Stimulated activated CD4-positive, alpha-beta T cell treated with anti-CD3 and anti-CD28 coated beads, TNF-alpha, amount 100 ng/mL, for 48 hours (primary cell): ENCODE data around the gene CYB561A3.
"Not testable (repeated sequence)": the region's sequence is repeated elsewhere in the genome, so short reads cannot be mapped to it uniquely, and the experiment has no call there.

Source experiments
- DNase-seq, 3 donors: peaks; one replicate each; pipeline ENCODE4 v3.0.0-alpha.2; 2020; ENCODE audit warnings: low read depth in 3 of 3

The CYB561A3 gene

GRCh38 chr11:61361741-61362541 is at the start of gene CYB561A3, which contains the start of gene TMEM138:
TSS of gene CYB561A3 (minus strand) at chr11:61361882. CDS start at chr11:61356713, 5,169 bp downstream.
TSS of gene TMEM138 (plus strand) at chr11:61362374. CDS start at chr11:61364391, 2,017 bp downstream.
- DNase-seq: peak; percentile 83 to 90 (median 84)

GRCh38 chr11:61406991-61407728 is 45.5 kb upstream of the CYB561A3 start:
- no peak for DNase-seq

GRCh38 chr11:61406067-61406466 is 44.4 kb upstream of the CYB561A3 start:
- DNase-seq: no peak

- no peak for DNase-seq
These were observed 43.0 kb upstream of the CYB561A3 start for GRCh38 chr11:61404641-61405040.

DNA sequence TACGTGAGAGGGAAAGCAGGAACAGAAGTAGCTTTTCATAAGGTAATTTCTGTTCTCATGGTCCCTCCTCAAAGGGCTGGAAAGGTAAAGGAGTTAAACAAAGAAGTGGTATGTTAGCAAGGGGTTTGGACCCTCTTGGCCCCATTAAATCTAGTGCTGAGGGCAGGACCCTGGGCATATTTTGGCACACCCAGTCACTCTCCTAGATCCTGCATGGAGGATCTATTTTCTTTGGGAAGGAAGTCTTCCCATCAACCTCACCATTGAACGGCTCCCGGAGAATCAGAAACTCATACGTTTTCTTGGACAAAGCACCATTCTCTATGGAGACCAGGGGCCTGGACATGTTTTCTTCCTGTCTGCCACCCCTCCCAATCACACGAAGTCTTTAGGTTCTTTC is 42.4 kb upstream of the CYB561A3 start:
- no peak for DNase-seq

- no peak for DNase-seq
These were observed 42.0 kb upstream of the CYB561A3 start for GRCh38 chr11:61403658-61404057.

GRCh38 chr11:61401573-61401972 is 39.9 kb upstream of the CYB561A3 start:
- DNase-seq: no peak

DNA sequence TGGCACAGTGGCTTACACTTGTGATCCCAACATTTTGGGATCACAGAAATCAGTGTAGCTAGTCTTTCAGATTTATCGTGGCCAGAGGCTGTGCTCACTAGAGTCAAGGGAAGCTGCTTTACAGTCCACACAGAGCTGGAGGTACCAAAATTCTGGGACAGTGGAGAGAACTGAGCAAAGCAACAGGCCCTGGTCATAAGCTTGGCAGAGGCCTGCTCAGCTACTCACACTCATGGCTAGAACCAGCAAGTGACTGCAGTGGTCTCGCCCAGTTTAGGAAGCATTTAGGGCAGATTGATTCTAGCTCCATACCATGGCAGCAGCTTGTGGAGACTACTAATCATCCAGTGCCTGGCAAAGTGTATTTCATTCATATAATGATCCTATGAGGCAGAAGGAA is 39.5 kb upstream of the CYB561A3 start:
- DNase-seq: no peak

DNA sequence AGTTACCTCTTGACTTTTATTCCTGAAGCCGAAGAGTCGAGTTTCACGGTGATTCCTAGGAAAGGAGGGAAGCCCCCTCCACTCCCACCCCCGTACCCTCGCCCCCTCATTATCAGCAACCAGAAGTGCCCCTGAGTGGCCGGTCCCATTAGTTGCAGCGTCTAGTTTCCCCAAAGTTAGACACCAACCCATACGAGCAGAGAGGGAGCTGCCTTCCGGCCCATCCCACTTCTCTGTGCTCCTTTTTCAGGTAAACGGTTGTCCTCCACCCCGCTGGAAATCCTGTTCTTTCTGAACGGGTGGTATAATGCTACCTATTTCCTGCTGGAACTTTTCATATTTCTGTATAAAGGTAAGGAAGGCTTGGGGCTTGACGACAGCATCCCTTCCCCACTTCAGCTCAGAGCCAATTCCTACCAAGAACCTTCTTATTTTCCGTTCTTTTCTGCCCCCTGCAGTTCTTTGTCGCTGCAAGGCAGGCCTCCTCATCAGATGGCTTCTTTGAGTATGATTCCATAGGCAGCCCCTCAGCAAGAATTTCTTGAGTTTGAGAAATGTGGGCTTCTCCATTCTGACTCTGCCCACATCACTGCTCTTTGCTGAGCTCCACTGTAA is 31.4 kb upstream of the CYB561A3 start:
- DNase-seq: no peak

GRCh38 chr11:61390161-61390560 is 28.5 kb upstream of the CYB561A3 start:
- DNase-seq: no peak

GRCh38 chr11:61384271-61385242 is 22.9 kb upstream of the CYB561A3 start:
- no peak for DNase-seq

DNA sequence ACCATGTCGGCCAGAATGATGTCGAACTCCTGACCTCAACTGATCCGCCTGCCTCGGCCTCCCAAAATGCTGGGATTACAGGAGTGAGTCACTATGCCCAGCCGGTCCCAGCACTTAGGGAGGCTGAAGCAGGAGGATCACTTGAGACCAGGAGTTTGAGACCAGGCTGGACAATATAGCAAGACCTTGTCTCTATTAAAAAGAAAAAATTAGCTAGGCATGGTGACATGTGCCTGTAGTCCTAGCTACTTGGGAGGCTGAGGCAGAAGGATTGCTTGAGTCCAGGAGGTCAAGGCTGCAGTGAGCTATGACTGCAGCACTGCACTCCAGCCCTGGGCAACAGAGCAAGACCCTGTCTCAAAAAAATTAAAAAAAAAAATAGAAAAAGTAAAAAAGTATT is 22.2 kb upstream of the CYB561A3 start:
- not testable (repeated sequence) for DNase-seq

GRCh38 chr11:61380884-61381283 is 19.2 kb upstream of the CYB561A3 start:
- no peak for DNase-seq

GRCh38 chr11:61378713-61379313 is 17.1 kb upstream of the CYB561A3 start:
- no peak for DNase-seq

DNA sequence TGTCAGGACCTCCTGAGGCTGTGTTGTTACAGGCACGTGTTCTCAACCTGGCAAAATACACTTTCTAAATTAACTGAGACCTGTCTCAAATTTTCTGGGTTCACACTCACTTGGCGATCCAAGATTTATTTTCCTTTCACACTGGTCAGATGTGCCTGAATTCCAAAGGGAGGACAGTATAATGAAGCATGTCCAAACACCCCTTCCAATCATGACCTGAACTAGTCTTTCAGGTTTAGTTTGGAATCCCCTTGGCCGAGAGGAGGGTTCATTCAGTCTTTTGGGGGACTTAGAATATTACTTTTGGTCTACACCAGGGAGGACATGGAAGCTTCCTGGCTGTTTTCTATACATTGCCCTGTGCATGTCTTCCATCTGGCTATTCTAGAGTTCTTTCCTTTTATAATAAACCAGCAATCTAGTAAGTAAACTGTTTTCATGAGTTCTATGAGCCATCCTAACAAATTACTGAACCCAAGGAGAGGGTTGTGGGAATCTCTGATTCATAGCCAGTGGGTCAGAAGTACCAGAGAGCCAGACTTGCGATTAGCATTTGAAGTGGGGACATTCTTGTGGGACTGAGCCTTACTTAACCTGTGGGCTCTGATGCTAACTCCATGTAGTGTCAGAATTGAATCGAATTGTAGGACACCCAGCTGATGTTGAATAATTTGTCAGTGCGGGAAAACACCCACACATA is 15.9 kb upstream of the CYB561A3 start:
- no peak for DNase-seq

GRCh38 chr11:61375761-61376108 is 14.1 kb upstream of the CYB561A3 start:
- DNase-seq: no peak

DNA sequence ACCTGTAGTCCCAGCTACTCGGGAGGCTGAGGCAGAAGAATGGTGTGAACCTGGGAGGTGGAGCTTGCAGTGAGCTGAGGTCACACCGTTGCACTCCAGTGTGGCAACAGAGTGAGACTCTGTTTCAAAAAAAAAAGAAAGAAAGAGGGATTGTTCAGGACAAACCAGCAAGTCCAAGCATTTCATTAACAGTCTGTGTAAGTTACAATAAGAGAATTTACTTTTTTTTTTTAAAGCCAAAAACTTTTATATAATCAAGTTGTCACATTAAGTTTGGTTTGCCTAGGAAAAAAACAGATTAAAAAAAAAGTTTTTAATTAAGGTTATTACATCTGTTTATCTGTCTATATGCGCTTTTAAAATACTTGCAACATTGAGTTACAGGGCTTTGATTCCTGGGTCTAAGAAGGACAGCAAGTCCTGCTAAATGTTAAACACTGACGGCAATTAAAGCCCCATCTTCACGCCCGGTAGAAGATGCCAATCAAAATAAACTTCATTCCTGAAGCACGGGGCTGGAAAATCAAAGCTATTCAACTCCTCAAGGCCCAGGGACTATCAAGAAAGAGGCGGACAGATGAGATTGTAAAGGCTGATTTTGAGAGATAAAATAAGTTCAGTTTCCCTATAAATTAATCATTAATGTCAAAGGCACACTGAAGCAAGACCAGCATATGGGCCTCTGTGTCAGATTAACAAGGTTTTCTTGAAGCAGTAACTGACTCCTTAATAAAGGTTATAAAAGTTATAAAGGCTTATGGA is 11.2 kb upstream of the CYB561A3 start:
- no peak for DNase-seq

DNA sequence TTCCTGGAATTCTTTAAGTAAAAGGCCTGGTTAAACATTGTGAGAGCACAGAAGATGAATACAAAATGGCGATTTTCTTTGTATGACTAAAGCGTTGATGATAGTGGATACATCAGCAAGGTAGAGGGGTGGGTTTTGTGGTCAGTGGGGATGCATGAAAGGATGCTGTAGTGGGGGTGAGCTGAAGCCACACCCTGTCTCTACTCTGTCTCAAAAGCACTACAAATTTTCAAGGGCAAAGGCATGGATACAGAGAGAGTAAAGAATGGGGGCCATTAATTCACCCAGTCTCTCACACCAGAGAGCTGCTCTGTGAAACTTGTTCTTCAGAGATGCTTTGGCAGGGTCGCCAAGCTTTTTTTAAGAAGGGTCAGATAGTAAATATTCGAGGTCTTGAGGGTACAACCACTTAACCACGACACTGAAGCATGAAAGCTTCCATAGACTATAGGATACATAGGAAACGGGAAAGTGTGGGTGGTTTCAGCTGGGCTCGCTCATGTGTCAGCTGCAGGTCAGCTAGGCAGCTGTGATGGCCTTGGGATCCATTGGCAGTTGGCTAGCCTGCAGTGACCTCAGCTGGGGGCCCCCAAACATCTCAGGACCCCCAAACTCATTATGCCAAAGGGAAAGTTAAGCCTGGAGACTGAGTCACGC is 8.8 kb upstream of the CYB561A3 start:
- no peak for DNase-seq
